Endothelial cell of umbilical vein (primary cell): ENCODE data around the gene RAB36. TPM values are rescaled to one million over a fixed set of nuclear protein-coding genes. Genes with fewer than 3 reads are reported as not detected.

Experiments used
- BruUV-seq: library from RNA; stranded (reverse); fragments of 400-500 nt; replicated peaks from 2 replicates; lab custom pipeline; 2021; lab: Mats Ljungman, UMichigan
- CTCF ChIA-PET: fragments of 300-600, 350-600 bp; sonication (Branson Sonifier 250); formaldehyde crosslinking; loops from one replicate; lab custom pipeline; 2021; ENCODE audit warnings: antibody characterized with exemption, inconsistent platforms; lab: Charles Lee
- POLR2A ChIA-PET: fragments of 300-600, 350-600 bp; sonication (Branson Sonifier 250); formaldehyde crosslinking; loops from one replicate; lab custom pipeline; 2021; ENCODE audit warnings: antibody characterized with exemption, inconsistent platforms; lab: Charles Lee
- DNase-seq: peaks from one replicate; pipeline ENCODE4 v3.0.0-alpha.2; 2011; ENCODE audit warnings: low read depth, low spot score
- FAIRE-seq: peaks from 2 replicates; lab custom pipeline; 2011; peaks lifted over from hg19 to GRCh38; lab: Jason Lieb, UNC
- H2AFZ ChIP-seq: 2 replicates; pipeline ENCODE4 v1.6.0; 2012; ENCODE audit warnings: low read depth, low read length, control low read depth, inconsistent platforms
- H3K27ac ChIP-seq: 2 replicates; pipeline ENCODE4 v1.5.1; 2011; ENCODE audit warnings: low read depth, mild to moderate bottlenecking, control low read depth, low read length, moderate library complexity; ENCODE audit not compliant: insufficient read depth
- H3K27me3 ChIP-seq, 2 experiments: 2 replicates each; pipeline versions ENCODE4 v1.6.0 to v1.6.1; 2011; ENCODE audit warnings: low read length in 2 of 2, mixed read lengths in 1 of 2; ENCODE audit not compliant: control insufficient read depth in 2 of 2, insufficient read depth in 2 of 2
- H3K36me3 ChIP-seq, 2 experiments: 2 replicates in 1 of 2; 3 replicates in 1 of 2; pipeline ENCODE4 v1.5.1; 2011; ENCODE audit warnings: low read length in 2 of 2, mild to moderate bottlenecking in 1 of 2, moderate library complexity in 1 of 2; ENCODE audit not compliant: control insufficient read depth in 2 of 2, insufficient read depth in 2 of 2; ENCODE audit errors: extremely low read depth in 1 of 2
- H3K4me1 ChIP-seq: 3 replicates; pipeline ENCODE4 v1.5.1; 2011; ENCODE audit warnings: mild to moderate bottlenecking, low read length; ENCODE audit not compliant: control insufficient read depth, insufficient read depth; ENCODE audit errors: extremely low read depth
- H3K4me2 ChIP-seq: 2 replicates; pipeline ENCODE4 v1.6.1; 2011; ENCODE audit warnings: low read length, control low read depth, mixed read lengths; ENCODE audit not compliant: insufficient read depth
- H3K4me3 ChIP-seq, 3 experiments: fragments of 200-600 bp in 1 of 3; sonication (generic), shearing (Covaris generic) in 1 of 3; replicated peaks in 1 of 3; 2 replicates each; pipeline ENCODE4 v1.5.1; 2011 to 2016; ENCODE audit warnings: control low read depth in 3 of 3, low read length in 3 of 3, mild to moderate bottlenecking in 2 of 3, inconsistent platforms in 1 of 3, low read depth in 1 of 3, moderate library complexity in 1 of 3; ENCODE audit not compliant: insufficient read depth in 1 of 3
- H3K79me2 ChIP-seq: 2 replicates; pipeline ENCODE4 v1.6.0; 2012; ENCODE audit warnings: low read length, inconsistent platforms; ENCODE audit not compliant: control insufficient read depth, insufficient read depth
- H3K9ac ChIP-seq: replicated peaks from 2 replicates; pipeline ENCODE3; 2011; ENCODE audit warnings: low read length, control low read depth; ENCODE audit not compliant: insufficient read depth; ENCODE audit errors: extremely low read depth
- H3K9me1 ChIP-seq: replicated peaks from 3 replicates; pipeline ENCODE4 v1.6.0; 2011; ENCODE audit warnings: mild to moderate bottlenecking, low read length; ENCODE audit not compliant: control insufficient read depth, insufficient read depth; ENCODE audit errors: extremely low read depth
- H3K9me3 ChIP-seq: replicated peaks from 2 replicates; pipeline ENCODE4 v1.5.1; 2012; ENCODE audit warnings: low read length, inconsistent platforms; ENCODE audit not compliant: control insufficient read depth, insufficient read depth
- H4K20me1 ChIP-seq: replicated peaks from 2 replicates; pipeline ENCODE3; 2011; ENCODE audit warnings: mild to moderate bottlenecking, low read length; ENCODE audit not compliant: control insufficient read depth, insufficient read depth; ENCODE audit errors: extremely low read depth
- EZH2 ChIP-seq: IDR thresholded peaks from 2 replicates; pipeline ENCODE4 v1.6.1; 2012; ENCODE audit warnings: borderline replicate concordance, low read depth, mild to moderate bottlenecking, moderate library complexity, low read length, inconsistent platforms; ENCODE audit not compliant: severe bottlenecking
- FOS ChIP-seq: IDR thresholded peaks from 2 replicates; pipeline ENCODE4 v1.6.1; 2011; ENCODE audit warnings: mild to moderate bottlenecking, low read length, moderate library complexity, borderline replicate concordance; ENCODE audit not compliant: insufficient read depth
- GATA2 ChIP-seq: IDR thresholded peaks from 2 replicates; pipeline ENCODE4 v1.7.0; 2011; ENCODE audit warnings: low read depth, mild to moderate bottlenecking, moderate library complexity, mixed read lengths, low read length; ENCODE audit not compliant: insufficient read length, insufficient read depth
- JUN ChIP-seq: IDR thresholded peaks from 2 replicates; pipeline ENCODE4 v1.6.1; 2011; ENCODE audit warnings: borderline replicate concordance, low read depth; ENCODE audit not compliant: insufficient read length, insufficient read depth
- MYC ChIP-seq: IDR thresholded peaks from one replicate; pipeline ENCODE4 v1.6.1; 2011; ENCODE audit warnings: mild to moderate bottlenecking, low read depth, low read length
- POLR2A ChIP-seq: IDR thresholded peaks from 2 replicates; pipeline ENCODE4 v1.6.1; 2012; ENCODE audit warnings: low read depth, mild to moderate bottlenecking, control low read depth, low read length
- POLR2AphosphoS5 ChIP-seq: IDR thresholded peaks from 2 replicates; pipeline ENCODE4 v1.6.1; 2012; ENCODE audit warnings: low read depth, mild to moderate bottlenecking, control low read depth, low read length, moderate library complexity; ENCODE audit not compliant: insufficient read depth
- dilution Hi-C: fragments of 300-500 bp; cut with MboI; formaldehyde crosslinking; loops from one replicate; pipeline ENCODE4 v1.15.0; 2019; ENCODE audit warnings: low sequenced_read_pairs; ENCODE audit not compliant: extremely low pct_ligation_motif_present
- intact Hi-C: fragments of 100-400 bp; cut with micrococcal nuclease; formaldehyde crosslinking; loops from one replicate; pipeline ENCODE4 v1.10.0; 2022
- polyA plus RNA-seq, 4 experiments: library from polyadenylated mRNA; depleted of rRNA in 3 of 4; stranded (reverse) in 3 of 4; unstranded in 1 of 4; fragments of >200 nt; gene quantifications; 2 replicates each; pipeline versions ENCODE4 v1.2.1 to v1.2.3, GENCODE V29; 2011 to 2012; ENCODE audit warnings: missing spikeins in 1 of 4
- total RNA-seq: library from RNA; stranded (reverse); gene quantifications from 2 replicates; pipeline ENCODE4 v1.2.3, GENCODE V29; 2021
- TF ChIP-seq, protein P1 (sequence below): IDR thresholded peaks from 2 replicates; pipeline ENCODE4 v1.6.1; 2011; ENCODE audit not compliant: insufficient read depth, insufficient read length
- TF ChIP-seq, protein P2 (sequence below), 2 donors: IDR thresholded peaks; 1 replicate in 1 of 2; 2 replicates in 1 of 2; pipeline ENCODE4 v1.5.1; 2011; ENCODE audit warnings: low read length in 2 of 2, mild to moderate bottlenecking in 2 of 2, moderate library complexity in 2 of 2, control low read depth in 1 of 2, inconsistent platforms in 1 of 2, low read depth in 1 of 2; ENCODE audit not compliant: insufficient read depth in 1 of 2; ENCODE audit errors: extremely low read depth in 1 of 2

Gene RAB36
- total and polyA plus RNA-seq, 2 donors (not counting 3 experiments of a cell fraction or from before 2014, with no cell fraction given), result 2.7 to 3.1 TPM

DNA sequence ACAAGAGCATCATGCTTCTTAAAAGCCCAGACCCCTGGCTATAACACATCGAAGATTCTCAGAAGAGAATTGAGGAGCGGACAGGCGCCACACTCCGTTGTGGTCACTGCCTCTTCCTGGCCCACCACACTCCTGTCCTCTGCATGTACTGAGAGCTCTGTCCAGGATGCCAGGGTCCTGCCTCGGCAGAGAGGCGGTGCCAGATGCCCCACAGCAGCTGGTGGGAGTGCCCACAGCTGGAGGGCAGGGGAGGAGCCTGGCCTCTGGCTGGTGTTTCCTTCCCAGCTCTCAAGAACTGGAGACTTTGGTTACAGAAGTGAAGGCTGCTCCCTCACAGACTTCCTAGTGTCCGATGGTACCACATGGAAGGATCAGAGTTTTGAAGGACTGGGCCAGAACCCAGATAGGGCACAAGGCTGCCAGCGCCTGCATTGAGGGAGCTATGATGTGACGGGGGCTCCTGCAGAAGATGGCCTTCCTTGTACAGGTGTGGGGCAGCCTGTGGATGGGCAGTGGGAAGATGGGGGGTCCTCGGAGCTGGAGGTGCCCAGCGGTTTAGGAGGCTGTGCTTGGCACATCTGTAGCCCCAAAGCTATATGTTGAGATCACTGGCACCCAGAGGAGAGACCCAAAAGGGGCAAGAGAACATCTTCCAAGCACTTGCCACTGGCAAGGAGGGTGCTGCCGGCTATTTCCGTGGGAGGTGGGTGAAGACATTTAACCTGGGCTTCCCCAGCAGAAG lies 22.9 kb upstream of the RAB36 start:
- Histone ChIP-seq H3K9me1 (no peaks in the 10 kb centered on the region), H3K4me1 (no peaks in the 10 kb centered on the region), H3K9ac (no peak overlapping the region), H3K27ac (no peak overlapping the region), H3K4me3 (no peak overlapping the region), H3K36me3 (no peaks in the 10 kb centered on the region), H3K79me2 (no peaks in the 10 kb centered on the region), H2AFZ (no peak overlapping the region), H4K20me1 (no peaks in the 10 kb centered on the region), H3K4me2 (no peak overlapping the region), H3K9me3 (no peaks in the 10 kb centered on the region), H3K27me3 (no peaks in the 10 kb centered on the region)
- CTCF ChIA-PET, result interaction anchor here (0.7 to 15.6 kb wide), 2 partner anchors 163 to 247 kb away, joined by 3 to 401 read pairs; no protein-coding TSS in a partner anchor
- no TSS peak for BruUV-seq
- TF ChIP-seq GATA2 (no peak), MYC (no peak), POLR2A (no peak), EZH2 (no peak), JUN (no peak), FOS (no peak), POLR2AphosphoS5 (no peak)
- TF ChIP-seq, protein P1, sequence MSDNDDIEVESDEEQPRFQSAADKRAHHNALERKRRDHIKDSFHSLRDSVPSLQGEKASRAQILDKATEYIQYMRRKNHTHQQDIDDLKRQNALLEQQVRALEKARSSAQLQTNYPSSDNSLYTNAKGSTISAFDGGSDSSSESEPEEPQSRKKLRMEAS, result no peak
- TF ChIP-seq, protein P2, sequence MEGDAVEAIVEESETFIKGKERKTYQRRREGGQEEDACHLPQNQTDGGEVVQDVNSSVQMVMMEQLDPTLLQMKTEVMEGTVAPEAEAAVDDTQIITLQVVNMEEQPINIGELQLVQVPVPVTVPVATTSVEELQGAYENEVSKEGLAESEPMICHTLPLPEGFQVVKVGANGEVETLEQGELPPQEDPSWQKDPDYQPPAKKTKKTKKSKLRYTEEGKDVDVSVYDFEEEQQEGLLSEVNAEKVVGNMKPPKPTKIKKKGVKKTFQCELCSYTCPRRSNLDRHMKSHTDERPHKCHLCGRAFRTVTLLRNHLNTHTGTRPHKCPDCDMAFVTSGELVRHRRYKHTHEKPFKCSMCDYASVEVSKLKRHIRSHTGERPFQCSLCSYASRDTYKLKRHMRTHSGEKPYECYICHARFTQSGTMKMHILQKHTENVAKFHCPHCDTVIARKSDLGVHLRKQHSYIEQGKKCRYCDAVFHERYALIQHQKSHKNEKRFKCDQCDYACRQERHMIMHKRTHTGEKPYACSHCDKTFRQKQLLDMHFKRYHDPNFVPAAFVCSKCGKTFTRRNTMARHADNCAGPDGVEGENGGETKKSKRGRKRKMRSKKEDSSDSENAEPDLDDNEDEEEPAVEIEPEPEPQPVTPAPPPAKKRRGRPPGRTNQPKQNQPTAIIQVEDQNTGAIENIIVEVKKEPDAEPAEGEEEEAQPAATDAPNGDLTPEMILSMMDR (IDR thresholded peaks at IDR 0.05; ENCODE audit: extremely low read depth in 1 of 2, insufficient read depth in 1 of 2, low read depth in 1 of 2, low read length in 2 of 2), result no peak
- DNase-seq (no peak), FAIRE-seq (no peak)
- intact Hi-C loops (no loop called here), dilution Hi-C loops (no loop called here)
- POLR2A ChIA-PET, result no interaction called here
